ENCODE results near the gene ARHGAP4. TPM values are rescaled to one million over a fixed set of nuclear protein-coding genes. Genes with fewer than 3 reads are reported as not detected.

Gene ARHGAP4
- total RNA-seq, 1 experiment from 2014 or later: 67.4 TPM

Other genes starting within 250 kb of the ARHGAP4 start
- 101 TPM for gene SLC6A8, start 238.3 kb downstream of the ARHGAP4 start, total RNA-seq (2021; ENCODE audit: unreplicated experiment)
- gene BCAP31, start 201.9 kb downstream of the ARHGAP4 start, total RNA-seq (2021; ENCODE audit: unreplicated experiment): 185 TPM
- gene ABCD1, start 201.4 kb downstream of the ARHGAP4 start, total RNA-seq (2021; ENCODE audit: unreplicated experiment): 7.1 TPM
- 4.8 TPM for gene PLXNB3, start 162.0 kb downstream of the ARHGAP4 start, total RNA-seq (2021; ENCODE audit: unreplicated experiment)
- not detected for gene SRPK3, start 145.2 kb downstream of the ARHGAP4 start, total RNA-seq (2021; ENCODE audit: unreplicated experiment)
- gene IDH3G, start 131.9 kb downstream of the ARHGAP4 start, total RNA-seq (2021; ENCODE audit: unreplicated experiment): 49.7 TPM
- 182 TPM for gene SSR4, start 131.6 kb downstream of the ARHGAP4 start, total RNA-seq (2021; ENCODE audit: unreplicated experiment)
- 0.30 TPM for gene PDZD4, start 95.7 kb downstream of the ARHGAP4 start, total RNA-seq (2021; ENCODE audit: unreplicated experiment)
- 14.8 TPM for gene L1CAM, start 40.1 kb downstream of the ARHGAP4 start, total RNA-seq (2021; ENCODE audit: unreplicated experiment)
- not detected for gene AVPR2, start 21.6 kb downstream of the ARHGAP4 start, total RNA-seq (2021; ENCODE audit: unreplicated experiment)
- 124 TPM for gene NAA10, start 8.8 kb upstream of the ARHGAP4 start, total RNA-seq (2021; ENCODE audit: unreplicated experiment)
- 1.3 TPM for gene RENBP, start 18.4 kb upstream of the ARHGAP4 start, total RNA-seq (2021; ENCODE audit: unreplicated experiment)
- gene HCFC1, start 45.6 kb upstream of the ARHGAP4 start, total RNA-seq (2021; ENCODE audit: unreplicated experiment): 72.8 TPM
- 12.6 TPM for gene TMEM187, start 46.5 kb upstream of the ARHGAP4 start, total RNA-seq (2021; ENCODE audit: unreplicated experiment)
- 92.3 TPM for gene IRAK1, start 93.6 kb upstream of the ARHGAP4 start, total RNA-seq (2021; ENCODE audit: unreplicated experiment)
- 32.4 TPM for gene MECP2, start 171.5 kb upstream of the ARHGAP4 start, total RNA-seq (2021; ENCODE audit: unreplicated experiment)
- not detected for gene OPN1LW, start 218.0 kb upstream of the ARHGAP4 start, total RNA-seq (2021; ENCODE audit: unreplicated experiment)